ENCODE data around the gene CDHR1.

DNA sequence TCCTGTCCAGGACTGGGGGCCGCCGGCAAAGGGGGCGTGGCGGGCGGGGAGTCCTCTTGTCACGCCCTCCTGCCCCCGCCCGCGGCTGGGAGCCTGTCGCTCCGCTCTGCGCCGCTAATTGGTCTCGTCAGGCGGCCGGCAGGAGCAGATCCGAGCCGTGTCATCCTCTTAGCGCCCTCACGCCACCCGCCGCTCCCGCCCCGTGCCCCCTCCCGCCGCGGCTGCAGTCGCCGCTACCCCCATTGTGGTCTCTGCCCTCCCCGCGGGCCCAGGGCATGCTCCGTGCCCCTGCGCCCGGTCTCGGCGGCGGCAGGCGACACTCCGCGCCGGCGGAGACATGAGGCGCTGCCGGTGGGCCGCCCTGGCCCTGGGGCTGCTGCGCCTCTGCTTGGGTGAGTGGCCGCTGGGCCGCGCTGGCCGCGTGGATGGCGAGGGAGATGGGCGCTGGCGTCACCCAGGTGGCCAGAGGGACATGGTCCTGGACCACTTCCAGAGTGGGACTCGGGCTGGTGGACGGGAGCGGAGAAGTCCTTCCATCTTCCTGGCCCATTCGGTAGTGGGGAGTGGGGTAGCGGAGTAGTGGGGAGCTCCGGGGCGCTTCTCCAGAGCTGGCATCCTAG is at the start of gene CDHR1:
- TF ChIP-seq EMX1 (CRISPR knock-in tag; IDR thresholded peaks at IDR 0.05) (no peak), KAT7 (CRISPR knock-in tag; IDR thresholded peaks at IDR 0.05; ENCODE audit: borderline replicate concordance) (no peak), SP1 (CRISPR knock-in tag; conservative IDR thresholded peaks at IDR 0.05) (no peak), SMAD3 (CRISPR knock-in tag; IDR thresholded peaks at IDR 0.05; ENCODE audit: borderline replicate concordance) (no peak), HMGA2 (CRISPR knock-in tag; IDR thresholded peaks at IDR 0.05) (no peak)
- TF ChIP-seq, protein P1, sequence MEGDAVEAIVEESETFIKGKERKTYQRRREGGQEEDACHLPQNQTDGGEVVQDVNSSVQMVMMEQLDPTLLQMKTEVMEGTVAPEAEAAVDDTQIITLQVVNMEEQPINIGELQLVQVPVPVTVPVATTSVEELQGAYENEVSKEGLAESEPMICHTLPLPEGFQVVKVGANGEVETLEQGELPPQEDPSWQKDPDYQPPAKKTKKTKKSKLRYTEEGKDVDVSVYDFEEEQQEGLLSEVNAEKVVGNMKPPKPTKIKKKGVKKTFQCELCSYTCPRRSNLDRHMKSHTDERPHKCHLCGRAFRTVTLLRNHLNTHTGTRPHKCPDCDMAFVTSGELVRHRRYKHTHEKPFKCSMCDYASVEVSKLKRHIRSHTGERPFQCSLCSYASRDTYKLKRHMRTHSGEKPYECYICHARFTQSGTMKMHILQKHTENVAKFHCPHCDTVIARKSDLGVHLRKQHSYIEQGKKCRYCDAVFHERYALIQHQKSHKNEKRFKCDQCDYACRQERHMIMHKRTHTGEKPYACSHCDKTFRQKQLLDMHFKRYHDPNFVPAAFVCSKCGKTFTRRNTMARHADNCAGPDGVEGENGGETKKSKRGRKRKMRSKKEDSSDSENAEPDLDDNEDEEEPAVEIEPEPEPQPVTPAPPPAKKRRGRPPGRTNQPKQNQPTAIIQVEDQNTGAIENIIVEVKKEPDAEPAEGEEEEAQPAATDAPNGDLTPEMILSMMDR (IDR thresholded peaks at IDR 0.05): no peak
- TF ChIP-seq, protein P2, sequence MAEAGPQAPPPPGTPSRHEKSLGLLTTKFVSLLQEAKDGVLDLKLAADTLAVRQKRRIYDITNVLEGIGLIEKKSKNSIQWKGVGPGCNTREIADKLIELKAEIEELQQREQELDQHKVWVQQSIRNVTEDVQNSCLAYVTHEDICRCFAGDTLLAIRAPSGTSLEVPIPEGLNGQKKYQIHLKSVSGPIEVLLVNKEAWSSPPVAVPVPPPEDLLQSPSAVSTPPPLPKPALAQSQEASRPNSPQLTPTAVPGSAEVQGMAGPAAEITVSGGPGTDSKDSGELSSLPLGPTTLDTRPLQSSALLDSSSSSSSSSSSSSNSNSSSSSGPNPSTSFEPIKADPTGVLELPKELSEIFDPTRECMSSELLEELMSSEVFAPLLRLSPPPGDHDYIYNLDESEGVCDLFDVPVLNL (CRISPR knock-in tag; IDR thresholded peaks at IDR 0.05; ENCODE audit: borderline replicate concordance, low read depth): no peak
- TF ChIP-seq, protein P3, sequence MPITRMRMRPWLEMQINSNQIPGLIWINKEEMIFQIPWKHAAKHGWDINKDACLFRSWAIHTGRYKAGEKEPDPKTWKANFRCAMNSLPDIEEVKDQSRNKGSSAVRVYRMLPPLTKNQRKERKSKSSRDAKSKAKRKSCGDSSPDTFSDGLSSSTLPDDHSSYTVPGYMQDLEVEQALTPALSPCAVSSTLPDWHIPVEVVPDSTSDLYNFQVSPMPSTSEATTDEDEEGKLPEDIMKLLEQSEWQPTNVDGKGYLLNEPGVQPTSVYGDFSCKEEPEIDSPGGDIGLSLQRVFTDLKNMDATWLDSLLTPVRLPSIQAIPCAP (CRISPR knock-in tag; IDR thresholded peaks at IDR 0.05): no peak
- TF ChIP-seq, protein P4, sequence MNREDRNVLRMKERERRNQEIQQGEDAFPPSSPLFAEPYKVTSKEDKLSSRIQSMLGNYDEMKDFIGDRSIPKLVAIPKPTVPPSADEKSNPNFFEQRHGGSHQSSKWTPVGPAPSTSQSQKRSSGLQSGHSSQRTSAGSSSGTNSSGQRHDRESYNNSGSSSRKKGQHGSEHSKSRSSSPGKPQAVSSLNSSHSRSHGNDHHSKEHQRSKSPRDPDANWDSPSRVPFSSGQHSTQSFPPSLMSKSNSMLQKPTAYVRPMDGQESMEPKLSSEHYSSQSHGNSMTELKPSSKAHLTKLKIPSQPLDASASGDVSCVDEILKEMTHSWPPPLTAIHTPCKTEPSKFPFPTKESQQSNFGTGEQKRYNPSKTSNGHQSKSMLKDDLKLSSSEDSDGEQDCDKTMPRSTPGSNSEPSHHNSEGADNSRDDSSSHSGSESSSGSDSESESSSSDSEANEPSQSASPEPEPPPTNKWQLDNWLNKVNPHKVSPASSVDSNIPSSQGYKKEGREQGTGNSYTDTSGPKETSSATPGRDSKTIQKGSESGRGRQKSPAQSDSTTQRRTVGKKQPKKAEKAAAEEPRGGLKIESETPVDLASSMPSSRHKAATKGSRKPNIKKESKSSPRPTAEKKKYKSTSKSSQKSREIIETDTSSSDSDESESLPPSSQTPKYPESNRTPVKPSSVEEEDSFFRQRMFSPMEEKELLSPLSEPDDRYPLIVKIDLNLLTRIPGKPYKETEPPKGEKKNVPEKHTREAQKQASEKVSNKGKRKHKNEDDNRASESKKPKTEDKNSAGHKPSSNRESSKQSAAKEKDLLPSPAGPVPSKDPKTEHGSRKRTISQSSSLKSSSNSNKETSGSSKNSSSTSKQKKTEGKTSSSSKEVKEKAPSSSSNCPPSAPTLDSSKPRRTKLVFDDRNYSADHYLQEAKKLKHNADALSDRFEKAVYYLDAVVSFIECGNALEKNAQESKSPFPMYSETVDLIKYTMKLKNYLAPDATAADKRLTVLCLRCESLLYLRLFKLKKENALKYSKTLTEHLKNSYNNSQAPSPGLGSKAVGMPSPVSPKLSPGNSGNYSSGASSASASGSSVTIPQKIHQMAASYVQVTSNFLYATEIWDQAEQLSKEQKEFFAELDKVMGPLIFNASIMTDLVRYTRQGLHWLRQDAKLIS (CRISPR knock-in tag; IDR thresholded peaks at IDR 0.05; ENCODE audit: borderline replicate concordance): no peak
- TF ChIP-seq, protein P5, sequence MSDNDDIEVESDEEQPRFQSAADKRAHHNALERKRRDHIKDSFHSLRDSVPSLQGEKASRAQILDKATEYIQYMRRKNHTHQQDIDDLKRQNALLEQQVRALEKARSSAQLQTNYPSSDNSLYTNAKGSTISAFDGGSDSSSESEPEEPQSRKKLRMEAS (CRISPR knock-in tag; IDR thresholded peaks at IDR 0.05): no peak
- TF ChIP-seq, protein P6, sequence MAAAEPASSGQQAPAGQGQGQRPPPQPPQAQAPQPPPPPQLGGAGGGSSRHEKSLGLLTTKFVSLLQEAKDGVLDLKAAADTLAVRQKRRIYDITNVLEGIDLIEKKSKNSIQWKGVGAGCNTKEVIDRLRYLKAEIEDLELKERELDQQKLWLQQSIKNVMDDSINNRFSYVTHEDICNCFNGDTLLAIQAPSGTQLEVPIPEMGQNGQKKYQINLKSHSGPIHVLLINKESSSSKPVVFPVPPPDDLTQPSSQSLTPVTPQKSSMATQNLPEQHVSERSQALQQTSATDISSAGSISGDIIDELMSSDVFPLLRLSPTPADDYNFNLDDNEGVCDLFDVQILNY (CRISPR knock-in tag; IDR thresholded peaks at IDR 0.05): no peak

Data from WTC11 (cell line).